ENCODE results near the gene SRBD1.

- TF ChIP-seq CTCF (IDR thresholded peaks at IDR 0.05): no peak
- no peak for TF ChIP-seq POLR2A (IDR thresholded peaks at IDR 0.05)
Observed at GRCh38 chr2:45651415-45652089, 40.5 kb upstream of the SRBD1 start, which contains the start of gene PRKCE.
